ENCODE measurements around the gene PPARD.

DNA sequence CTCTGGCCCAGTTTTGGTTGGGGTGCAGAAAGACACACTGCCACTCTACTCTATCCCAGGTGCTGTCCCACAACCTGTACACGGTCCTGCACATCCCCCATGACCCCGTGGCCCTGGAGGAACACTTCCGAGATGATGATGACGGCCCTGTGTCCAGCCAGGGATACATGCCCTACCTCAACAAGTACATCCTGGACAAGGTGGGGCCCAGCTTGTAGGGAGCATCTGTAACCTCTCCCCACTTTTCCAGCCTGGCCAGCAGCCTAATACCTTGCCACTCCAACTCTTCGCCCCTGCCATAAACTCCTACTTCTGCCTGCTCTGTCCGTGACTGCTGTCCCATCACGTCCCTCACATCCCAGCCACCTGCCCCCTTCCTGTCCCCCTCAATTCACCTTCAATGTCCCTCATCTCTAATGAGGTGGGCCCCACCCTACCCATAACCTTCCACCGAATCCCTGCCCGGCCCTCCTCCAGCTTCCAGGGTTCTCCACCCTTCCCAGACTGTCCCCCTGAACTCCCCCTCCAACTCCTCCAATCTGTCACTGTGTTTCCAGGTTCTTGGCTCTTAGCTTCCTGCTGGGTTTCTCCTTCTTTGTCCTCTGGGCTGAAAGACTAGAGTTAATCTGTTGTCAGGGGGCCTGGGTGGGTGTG, 32.6 kb upstream of the PPARD start:
- TF ChIP-seq, protein P1, sequence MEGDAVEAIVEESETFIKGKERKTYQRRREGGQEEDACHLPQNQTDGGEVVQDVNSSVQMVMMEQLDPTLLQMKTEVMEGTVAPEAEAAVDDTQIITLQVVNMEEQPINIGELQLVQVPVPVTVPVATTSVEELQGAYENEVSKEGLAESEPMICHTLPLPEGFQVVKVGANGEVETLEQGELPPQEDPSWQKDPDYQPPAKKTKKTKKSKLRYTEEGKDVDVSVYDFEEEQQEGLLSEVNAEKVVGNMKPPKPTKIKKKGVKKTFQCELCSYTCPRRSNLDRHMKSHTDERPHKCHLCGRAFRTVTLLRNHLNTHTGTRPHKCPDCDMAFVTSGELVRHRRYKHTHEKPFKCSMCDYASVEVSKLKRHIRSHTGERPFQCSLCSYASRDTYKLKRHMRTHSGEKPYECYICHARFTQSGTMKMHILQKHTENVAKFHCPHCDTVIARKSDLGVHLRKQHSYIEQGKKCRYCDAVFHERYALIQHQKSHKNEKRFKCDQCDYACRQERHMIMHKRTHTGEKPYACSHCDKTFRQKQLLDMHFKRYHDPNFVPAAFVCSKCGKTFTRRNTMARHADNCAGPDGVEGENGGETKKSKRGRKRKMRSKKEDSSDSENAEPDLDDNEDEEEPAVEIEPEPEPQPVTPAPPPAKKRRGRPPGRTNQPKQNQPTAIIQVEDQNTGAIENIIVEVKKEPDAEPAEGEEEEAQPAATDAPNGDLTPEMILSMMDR (IDR thresholded peaks at IDR 0.05), result no peak
- TF ChIP-seq POLR2A (IDR thresholded peaks at IDR 0.05), result no peak

Data from Peyer's patch (tissue), 4 donors.